SK-N-SH (cell line): ENCODE measurements around the gene ZDHHC6. TPM values are rescaled to one million over a fixed set of nuclear protein-coding genes. Genes with fewer than 3 reads are reported as not detected.
A peak's percentile ranks its signal among the peaks of the same experiment; 100 is the strongest.

Experiments used
- CTCF ChIA-PET: fragments of 300-600, 350-600 bp; formaldehyde crosslinking; extraction: SDS; loops from one replicate; lab custom pipeline; 2021; lab: Yijun Ruan, JAX
- POLR2A ChIA-PET: fragments of 350-600 bp; sonication (Branson Sonifier 250); formaldehyde crosslinking; extraction: SDS; loops from one replicate; lab custom pipeline; 2020; ENCODE audit warnings: antibody characterized with exemption, inconsistent platforms; lab: Yijun Ruan, JAX
- DNase-seq: peaks from one replicate; pipeline ENCODE4 v3.0.0; 2012
- H2AFZ ChIP-seq: fragments of 200-600 bp; sonication (generic); 2 replicates; pipeline ENCODE4 v1.8.1; 2016; ENCODE audit warnings: antibody characterized with exemption, mild to moderate bottlenecking, low read depth
- H3F3A ChIP-seq: fragments of 200-600 bp; sonication (generic); replicated peaks from 2 replicates; pipeline ENCODE3; 2016; ENCODE audit warnings: antibody characterized with exemption, mild to moderate bottlenecking; ENCODE audit not compliant: insufficient read depth
- H3K27ac ChIP-seq, 2 experiments: fragments of 200-500 bp in 1 of 2; fragments of 200-600 bp in 1 of 2; sonication (Bioruptor generic) in 1 of 2; sonication (generic), shearing (Covaris generic) in 1 of 2; 2 replicates each; pipeline versions ENCODE4 v1.5.1 to v1.6.1; 2014 to 2016; ENCODE audit warnings: low read depth in 2 of 2, inconsistent platforms in 1 of 2, low read length in 1 of 2, mild to moderate bottlenecking in 1 of 2, mixed read lengths in 1 of 2
- H3K27me3 ChIP-seq: fragments of 200-600 bp; sonication (generic), shearing (Covaris generic); 2 replicates; pipeline ENCODE4 v1.6.1; 2016; ENCODE audit warnings: mixed run types; ENCODE audit not compliant: insufficient read depth
- H3K36me3 ChIP-seq, 2 experiments: fragments of 200-500 bp in 1 of 2; fragments of 200-600 bp in 1 of 2; sonication (Bioruptor generic) in 1 of 2; sonication (generic) in 1 of 2; replicated peaks in 1 of 2; 2 replicates each; pipeline versions ENCODE3 to v1.5.1; 2014 to 2016; ENCODE audit warnings: low read length in 1 of 2, mild to moderate bottlenecking in 1 of 2; ENCODE audit not compliant: insufficient read depth in 2 of 2, control insufficient read depth in 1 of 2
- H3K4me1 ChIP-seq, 2 experiments: fragments of 200-500 bp in 1 of 2; fragments of 200-600 bp in 1 of 2; sonication (Bioruptor generic) in 1 of 2; sonication (generic), shearing (Covaris generic) in 1 of 2; 2 replicates each; pipeline versions ENCODE4 v1.5.1 to v1.6.1; 2014 to 2016; ENCODE audit warnings: low read depth in 1 of 2, low read length in 1 of 2, mixed run types in 1 of 2; ENCODE audit not compliant: insufficient read depth in 2 of 2, control insufficient read depth in 1 of 2
- H3K4me2 ChIP-seq: fragments of 200-600 bp; sonication (generic), shearing (Covaris generic); 2 replicates; pipeline ENCODE4 v1.6.1; 2017; ENCODE audit warnings: mixed run types
- H3K4me3 ChIP-seq, 2 experiments: fragments of 200-500 bp in 1 of 2; fragments of 200-600 bp in 1 of 2; sonication (Bioruptor generic) in 1 of 2; sonication (generic), shearing (Covaris generic) in 1 of 2; 2 replicates each; pipeline versions ENCODE4 v1.5.1 to v1.8.1; 2014 to 2016; ENCODE audit warnings: low read depth in 2 of 2, inconsistent platforms in 1 of 2, low read length in 1 of 2, mild to moderate bottlenecking in 1 of 2, mixed read lengths in 1 of 2, moderate library complexity in 1 of 2
- H3K79me2 ChIP-seq: fragments of 200-600 bp; sonication (generic); 2 replicates; pipeline ENCODE4 v1.8.1; 2017; ENCODE audit warnings: mild to moderate bottlenecking; ENCODE audit not compliant: insufficient read depth
- H3K9ac ChIP-seq: fragments of 200-600 bp; sonication (generic); 2 replicates; pipeline ENCODE4 v1.6.1; 2017; ENCODE audit warnings: mixed run types
- H3K9me2 ChIP-seq: fragments of 200-600 bp; sonication (generic); 2 replicates; pipeline ENCODE4 v1.6.1; 2017; ENCODE audit warnings: mixed run types
- H3K9me3 ChIP-seq: fragments of 200-600 bp; sonication (generic); 2 replicates; pipeline ENCODE4 v1.6.1; 2017; ENCODE audit warnings: mixed run types, mild to moderate bottlenecking, moderate library complexity
- H4K20me1 ChIP-seq: fragments of 200-600 bp; sonication (generic); 2 replicates; pipeline ENCODE4 v1.6.1; 2017; ENCODE audit warnings: mild to moderate bottlenecking, mixed run types; ENCODE audit not compliant: insufficient read depth
- CHD2 ChIP-seq: fragments of 150-350 bp; IDR thresholded peaks from 2 replicates; pipeline ENCODE4 v1.6.1; 2018; ENCODE audit warnings: low read length; ENCODE audit not compliant: partially characterized antibody
- FOXM1 ChIP-seq: IDR thresholded peaks from 2 replicates; pipeline ENCODE4 v1.4.0; 2012; ENCODE audit warnings: low read depth, mild to moderate bottlenecking
- GATA2 ChIP-seq: sonication (generic); formaldehyde crosslinking; IDR thresholded peaks from 2 replicates; pipeline ENCODE4 v1.5.0; 2020; ENCODE audit warnings: mild to moderate bottlenecking, missing genetic modification reagents
- MXI1 ChIP-seq: IDR thresholded peaks from 2 replicates; pipeline ENCODE4 v1.6.1; 2012; ENCODE audit warnings: mild to moderate bottlenecking, low read depth, low read length, improper control_type of control experiment
- NFIC ChIP-seq: IDR thresholded peaks from 2 replicates; pipeline ENCODE4 v1.4.0; 2012; ENCODE audit warnings: borderline replicate concordance
- NRF1 ChIP-seq: IDR thresholded peaks from 2 replicates; pipeline ENCODE4 v1.6.1; 2012; ENCODE audit warnings: low read depth, mild to moderate bottlenecking, low read length
- RCOR1 ChIP-seq: fragments of 150-350 bp; IDR thresholded peaks from 2 replicates; pipeline ENCODE4 v1.6.1; 2017; ENCODE audit warnings: antibody characterized with exemption, low read length
- TAF1 ChIP-seq: IDR thresholded peaks from 2 replicates; pipeline ENCODE4 v1.6.1; 2012; ENCODE audit warnings: low read depth, mild to moderate bottlenecking, low read length, moderate library complexity, borderline replicate concordance
- TEAD4 ChIP-seq: IDR thresholded peaks from 2 replicates; pipeline ENCODE4 v1.4.0; 2012; ENCODE audit warnings: mild to moderate bottlenecking, borderline replicate concordance; ENCODE audit not compliant: insufficient read depth
- whole genome bisulfite sequencing: methylation state at CpG from one replicate; pipeline ENCODE4 v1.1.6; 2017; ENCODE audit warnings: low lambda C conversion rate; 5-methylcytosine and 5-hydroxymethylcytosine counted together
- polyA plus RNA-seq, 3 experiments: library from polyadenylated mRNA; depleted of rRNA; stranded (reverse); fragments of >200 nt; gene quantifications; 2 replicates each; pipeline ENCODE4 v1.2.3, GENCODE V29; 2012
- TF ChIP-seq, protein P1 (sequence below): IDR thresholded peaks from 2 replicates; pipeline ENCODE4 v1.4.0; 2012; ENCODE audit warnings: low read depth
- TF ChIP-seq, protein P2 (sequence below): IDR thresholded peaks from 2 replicates; pipeline ENCODE4 v1.6.1; 2012; ENCODE audit warnings: mild to moderate bottlenecking, low read depth, low read length, moderate library complexity
- TF ChIP-seq, protein P3 (sequence below): fragments of 150-350 bp; IDR thresholded peaks from 2 replicates; pipeline ENCODE4 v1.6.1; 2017; ENCODE audit warnings: antibody characterized with exemption, low read length, low read depth, borderline replicate concordance

ZDHHC6 gene
- polyA plus RNA-seq, 1 of the 3 experiments (the other 2 are of a cell fraction): 12.5 TPM

DNA sequence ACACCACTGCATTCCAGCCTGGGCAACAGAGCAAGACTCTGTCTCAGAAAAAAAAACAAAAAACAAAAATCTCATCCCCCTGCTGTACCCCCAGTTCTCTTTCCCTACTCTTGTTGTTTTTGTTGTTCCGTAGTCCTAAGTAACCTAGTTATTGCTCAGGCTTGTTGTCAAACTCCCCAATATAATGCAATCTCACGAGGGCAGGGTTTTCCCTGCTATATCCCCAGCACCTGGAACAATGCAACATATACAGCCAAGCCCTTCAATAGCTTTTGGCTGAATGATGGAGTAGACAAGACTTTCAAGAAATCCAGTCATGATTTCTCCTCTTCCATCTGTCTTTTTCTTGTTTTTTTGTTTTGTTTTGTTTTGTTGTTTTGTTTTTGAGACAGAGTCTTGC lies 62.6 kb downstream of the ZDHHC6 start:
- no peak overlapping the region for H3K4me2 ChIP-seq
- no peak overlapping the region for H3K27ac ChIP-seq
- H3K79me2 ChIP-seq: no peaks in the 10 kb centered on the region
- 39% methylated on average over 2 of the region's 2 CpGs for WGBS
- TF ChIP-seq MXI1 (no peak), FOXM1 (no peak), TEAD4 (no peak), TAF1 (no peak), CHD2 (no peak), RCOR1 (no peak), NFIC (no peak), GATA2 (CRISPR knock-in tag) (no peak), NRF1 (no peak)
- TF ChIP-seq, protein P1, sequence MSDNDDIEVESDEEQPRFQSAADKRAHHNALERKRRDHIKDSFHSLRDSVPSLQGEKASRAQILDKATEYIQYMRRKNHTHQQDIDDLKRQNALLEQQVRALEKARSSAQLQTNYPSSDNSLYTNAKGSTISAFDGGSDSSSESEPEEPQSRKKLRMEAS: no peak
- TF ChIP-seq, all 33 proteins: peak for 0
- DNase-seq: no peak
- no peaks in the 10 kb centered on the region for H4K20me1 ChIP-seq
- no peaks in the 10 kb centered on the region for H3F3A ChIP-seq
- H3K9ac ChIP-seq: no peak overlapping the region
- H3K9me3 ChIP-seq: no peaks in the 10 kb centered on the region
- H3K36me3 ChIP-seq: no peaks in the 10 kb centered on the region
- H3K4me3 ChIP-seq: no peak overlapping the region
- H3K9me2 ChIP-seq: no peaks in the 10 kb centered on the region
- H3K27me3 ChIP-seq: no peaks in the 10 kb centered on the region
- ChIA-PET CTCF (interaction anchor here (0.8 kb wide), 1 partner anchor 247 kb away, joined by 4 read pairs; no protein-coding TSS in a partner anchor), POLR2A (no interaction called here)
- no peak overlapping the region for H2AFZ ChIP-seq
- no peaks in the 10 kb centered on the region; a peak in 1 of 4 replicates for H3K4me1 ChIP-seq

DNA sequence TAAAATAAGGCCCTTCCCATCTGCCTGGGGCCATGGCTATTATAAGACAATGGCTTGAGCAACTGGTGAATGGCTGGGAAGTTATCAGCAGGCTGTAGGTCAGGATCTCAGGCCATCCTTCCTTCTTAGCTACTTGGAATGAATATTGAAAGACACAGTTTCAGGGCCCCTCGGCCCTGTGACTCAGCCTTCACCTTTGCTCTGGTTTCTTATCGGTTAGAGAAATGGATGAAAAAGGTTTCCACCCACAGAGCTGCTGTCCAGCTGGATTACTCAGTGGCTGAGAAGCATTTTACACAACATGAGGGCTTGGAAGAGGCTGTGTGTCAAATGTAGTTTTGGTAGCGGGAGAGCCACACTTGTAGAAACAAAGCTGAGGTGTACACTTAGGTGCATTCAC lies 63.4 kb downstream of the ZDHHC6 start:
- POLR2A ChIA-PET: no interaction called here

More for the DNA sequence above, 63.4 kb downstream of the ZDHHC6 start:
- no peak overlapping the region for H3K27ac ChIP-seq
- H3K9ac ChIP-seq: no peak overlapping the region
- DNase-seq: no peak
- no peaks in the 10 kb centered on the region for H3K79me2 ChIP-seq
- CTCF ChIA-PET: no interaction called here
- TF ChIP-seq, protein P2, sequence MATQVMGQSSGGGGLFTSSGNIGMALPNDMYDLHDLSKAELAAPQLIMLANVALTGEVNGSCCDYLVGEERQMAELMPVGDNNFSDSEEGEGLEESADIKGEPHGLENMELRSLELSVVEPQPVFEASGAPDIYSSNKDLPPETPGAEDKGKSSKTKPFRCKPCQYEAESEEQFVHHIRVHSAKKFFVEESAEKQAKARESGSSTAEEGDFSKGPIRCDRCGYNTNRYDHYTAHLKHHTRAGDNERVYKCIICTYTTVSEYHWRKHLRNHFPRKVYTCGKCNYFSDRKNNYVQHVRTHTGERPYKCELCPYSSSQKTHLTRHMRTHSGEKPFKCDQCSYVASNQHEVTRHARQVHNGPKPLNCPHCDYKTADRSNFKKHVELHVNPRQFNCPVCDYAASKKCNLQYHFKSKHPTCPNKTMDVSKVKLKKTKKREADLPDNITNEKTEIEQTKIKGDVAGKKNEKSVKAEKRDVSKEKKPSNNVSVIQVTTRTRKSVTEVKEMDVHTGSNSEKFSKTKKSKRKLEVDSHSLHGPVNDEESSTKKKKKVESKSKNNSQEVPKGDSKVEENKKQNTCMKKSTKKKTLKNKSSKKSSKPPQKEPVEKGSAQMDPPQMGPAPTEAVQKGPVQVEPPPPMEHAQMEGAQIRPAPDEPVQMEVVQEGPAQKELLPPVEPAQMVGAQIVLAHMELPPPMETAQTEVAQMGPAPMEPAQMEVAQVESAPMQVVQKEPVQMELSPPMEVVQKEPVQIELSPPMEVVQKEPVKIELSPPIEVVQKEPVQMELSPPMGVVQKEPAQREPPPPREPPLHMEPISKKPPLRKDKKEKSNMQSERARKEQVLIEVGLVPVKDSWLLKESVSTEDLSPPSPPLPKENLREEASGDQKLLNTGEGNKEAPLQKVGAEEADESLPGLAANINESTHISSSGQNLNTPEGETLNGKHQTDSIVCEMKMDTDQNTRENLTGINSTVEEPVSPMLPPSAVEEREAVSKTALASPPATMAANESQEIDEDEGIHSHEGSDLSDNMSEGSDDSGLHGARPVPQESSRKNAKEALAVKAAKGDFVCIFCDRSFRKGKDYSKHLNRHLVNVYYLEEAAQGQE: peak; percentile 57; the same call in 1 of the 2 replicates
- TF ChIP-seq, protein P3, sequence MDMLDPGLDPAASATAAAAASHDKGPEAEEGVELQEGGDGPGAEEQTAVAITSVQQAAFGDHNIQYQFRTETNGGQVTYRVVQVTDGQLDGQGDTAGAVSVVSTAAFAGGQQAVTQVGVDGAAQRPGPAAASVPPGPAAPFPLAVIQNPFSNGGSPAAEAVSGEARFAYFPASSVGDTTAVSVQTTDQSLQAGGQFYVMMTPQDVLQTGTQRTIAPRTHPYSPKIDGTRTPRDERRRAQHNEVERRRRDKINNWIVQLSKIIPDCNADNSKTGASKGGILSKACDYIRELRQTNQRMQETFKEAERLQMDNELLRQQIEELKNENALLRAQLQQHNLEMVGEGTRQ: no peak
- 38% methylated on average over 3 of the region's 3 CpGs for WGBS
- no peaks in the 10 kb centered on the region for H3K9me3 ChIP-seq
- no peak overlapping the region for H2AFZ ChIP-seq
- no peaks in the 10 kb centered on the region for H3K9me2 ChIP-seq
- H3F3A ChIP-seq: no peaks in the 10 kb centered on the region
- no peaks in the 10 kb centered on the region for H3K4me1 ChIP-seq
- H3K36me3 ChIP-seq: no peaks in the 10 kb centered on the region
- no peaks in the 10 kb centered on the region for H4K20me1 ChIP-seq
- H3K4me2 ChIP-seq: no peak overlapping the region
- no peak overlapping the region for H3K4me3 ChIP-seq
- no peaks in the 10 kb centered on the region for H3K27me3 ChIP-seq
